Neural cell (in vitro differentiated cells): ENCODE measurements around the gene CYP39A1. TPM values are rescaled to one million over a fixed set of nuclear protein-coding genes. Genes with fewer than 3 reads are reported as not detected.

Source experiments
- H2AFZ ChIP-seq: fragments of 200-600, 300-800 bp; sonication (generic), shearing (Covaris generic); 2 replicates; pipeline ENCODE4 v1.6.0; 2014; ENCODE audit warnings: low read depth, mild to moderate bottlenecking, antibody characterized with exemption, low read length, moderate library complexity
- H3F3A ChIP-seq: fragments of 200-600 bp; shearing (Covaris generic); 2 replicates; pipeline ENCODE4 v1.6.1; 2016; ENCODE audit warnings: mild to moderate bottlenecking, moderate library complexity, mixed read lengths, antibody characterized with exemption, low read length; ENCODE audit not compliant: insufficient read depth, poor library complexity, severe bottlenecking
- H3K27ac ChIP-seq: fragments of 200-600, 300-800 bp; sonication (generic), shearing (Covaris generic); 2 replicates; pipeline ENCODE4 v1.5.1; 2014; ENCODE audit warnings: mild to moderate bottlenecking, low read length, moderate library complexity
- H3K27me3 ChIP-seq: fragments of 300-800, 200-600 bp; sonication (generic), shearing (Covaris generic); 2 replicates; pipeline ENCODE4 v1.6.0; 2014; ENCODE audit warnings: mild to moderate bottlenecking, low read depth, low read length, moderate library complexity; ENCODE audit not compliant: insufficient read depth
- H3K36me3 ChIP-seq: fragments of 300-800, 200-600 bp; sonication (generic), shearing (Covaris generic); 2 replicates; pipeline ENCODE4 v1.5.1; 2014; ENCODE audit warnings: mild to moderate bottlenecking, antibody characterized with exemption, low read length, moderate library complexity; ENCODE audit not compliant: insufficient read depth
- H3K4me2 ChIP-seq: fragments of 300-800, 200-600 bp; sonication (generic), shearing (Covaris generic); 2 replicates; pipeline ENCODE4 v1.6.0; 2014; ENCODE audit warnings: mild to moderate bottlenecking, low read length
- H3K4me3 ChIP-seq: fragments of 300-800, 200-600 bp; sonication (generic), shearing (Covaris generic); 2 replicates; pipeline ENCODE4 v1.5.1; 2014; ENCODE audit warnings: mild to moderate bottlenecking, low read length, moderate library complexity
- H3K79me2 ChIP-seq: fragments of 200-600 bp; shearing (Covaris generic); replicated peaks from 2 replicates; pipeline ENCODE4 v1.6.0; 2014; ENCODE audit warnings: mild to moderate bottlenecking, low read length, moderate library complexity; ENCODE audit not compliant: insufficient read depth
- H3K9ac ChIP-seq: fragments of 300-800, 200-600 bp; sonication (generic), shearing (Covaris generic); 2 replicates; pipeline ENCODE4 v1.6.1; 2016; ENCODE audit warnings: mild to moderate bottlenecking, low read length, mixed read lengths
- H3K9me2 ChIP-seq: fragments of 200-600 bp; shearing (Covaris generic); 2 replicates; pipeline ENCODE4 v1.6.1; 2016; ENCODE audit warnings: mild to moderate bottlenecking, low read length, mixed read lengths; ENCODE audit not compliant: insufficient read depth
- H3K9me3 ChIP-seq: fragments of 200-600, 300-800 bp; sonication (generic), shearing (Covaris generic); 2 replicates; pipeline ENCODE4 v1.6.1; 2016; ENCODE audit warnings: mild to moderate bottlenecking, mixed run types, low read length, moderate library complexity, mixed read lengths
- H4K20me1 ChIP-seq: fragments of 200-600 bp; shearing (Covaris generic); 2 replicates; pipeline ENCODE4 v1.6.1; 2016; ENCODE audit warnings: mild to moderate bottlenecking, mixed run types; ENCODE audit not compliant: insufficient read depth
- EP300 ChIP-seq: fragments of 450-650 bp; conservative IDR thresholded peaks from 2 replicates; pipeline ENCODE4 v1.6.1; 2014; ENCODE audit warnings: antibody characterized with exemption, mild to moderate bottlenecking, moderate library complexity; ENCODE audit not compliant: poor library complexity, severe bottlenecking
- EZH2 ChIP-seq: fragments of 200-600, 300-800 bp; shearing (Covaris generic), sonication (generic); IDR thresholded peaks from 2 replicates; pipeline ENCODE4 v1.6.1; 2014; ENCODE audit warnings: antibody characterized with exemption, low read length, borderline replicate concordance, mild to moderate bottlenecking; ENCODE audit not compliant: insufficient read depth, poor library complexity, severe bottlenecking
- MXI1 ChIP-seq: fragments of 450-650 bp; conservative IDR thresholded peaks from 2 replicates; pipeline ENCODE4 v1.6.1; 2014; ENCODE audit warnings: antibody characterized with exemption, mild to moderate bottlenecking; ENCODE audit not compliant: poor library complexity, severe bottlenecking
- POLR2AphosphoS5 ChIP-seq: IDR thresholded peaks from 2 replicates; pipeline ENCODE4 v1.6.1; 2012
- RAD21 ChIP-seq: fragments of 450-650 bp; conservative IDR thresholded peaks from 2 replicates; pipeline ENCODE4 v1.6.1; 2014; ENCODE audit warnings: antibody characterized with exemption, mild to moderate bottlenecking, moderate library complexity
- REST ChIP-seq: IDR thresholded peaks from 2 replicates; pipeline ENCODE4 v1.6.1; 2012; ENCODE audit warnings: borderline replicate concordance
- SMC3 ChIP-seq: fragments of 450-650 bp; conservative IDR thresholded peaks from 2 replicates; pipeline ENCODE4 v1.6.1; 2014; ENCODE audit warnings: antibody characterized with exemption, mild to moderate bottlenecking, moderate library complexity; ENCODE audit not compliant: poor library complexity
- TAF1 ChIP-seq: IDR thresholded peaks from 2 replicates; pipeline ENCODE4 v1.6.1; 2012; ENCODE audit warnings: low read depth
- polyA plus RNA-seq: library from polyadenylated mRNA; depleted of rRNA; stranded (reverse); fragments of >200 nt; gene quantifications from 2 replicates; pipeline ENCODE4 v1.2.3, GENCODE V29; 2014
- TF ChIP-seq, protein P1 (sequence below): fragments of 450-650 bp; IDR thresholded peaks from 2 replicates; pipeline ENCODE4 v1.5.1; 2014; ENCODE audit warnings: antibody characterized with exemption, mild to moderate bottlenecking, moderate library complexity; ENCODE audit not compliant: poor library complexity, severe bottlenecking

Gene CYP39A1
- polyA plus RNA-seq, 1 donor from 2014 or later, result 1.4 TPM

- no peaks in the 10 kb centered on the region for H3K79me2 ChIP-seq
- H3K9me3 ChIP-seq, result no peaks in the 10 kb centered on the region
- no peak overlapping the region for H2AFZ ChIP-seq
- H4K20me1 ChIP-seq, result no peaks in the 10 kb centered on the region
- H3F3A ChIP-seq, result no peaks in the 10 kb centered on the region
- no peaks in the 10 kb centered on the region for H3K36me3 ChIP-seq
- no peak overlapping the region for H3K4me2 ChIP-seq
- H3K9me2 ChIP-seq, result no peaks in the 10 kb centered on the region
- no peaks in the 10 kb centered on the region for H3K27me3 ChIP-seq
- no peak overlapping the region for H3K27ac ChIP-seq
- TF ChIP-seq MXI1, result no peak
- no peak for TF ChIP-seq SMC3
- no peak for TF ChIP-seq TAF1
- TF ChIP-seq RAD21, result no peak
- no peak for TF ChIP-seq EZH2
- TF ChIP-seq REST, result no peak
- TF ChIP-seq EP300, result no peak
- TF ChIP-seq, protein P1, sequence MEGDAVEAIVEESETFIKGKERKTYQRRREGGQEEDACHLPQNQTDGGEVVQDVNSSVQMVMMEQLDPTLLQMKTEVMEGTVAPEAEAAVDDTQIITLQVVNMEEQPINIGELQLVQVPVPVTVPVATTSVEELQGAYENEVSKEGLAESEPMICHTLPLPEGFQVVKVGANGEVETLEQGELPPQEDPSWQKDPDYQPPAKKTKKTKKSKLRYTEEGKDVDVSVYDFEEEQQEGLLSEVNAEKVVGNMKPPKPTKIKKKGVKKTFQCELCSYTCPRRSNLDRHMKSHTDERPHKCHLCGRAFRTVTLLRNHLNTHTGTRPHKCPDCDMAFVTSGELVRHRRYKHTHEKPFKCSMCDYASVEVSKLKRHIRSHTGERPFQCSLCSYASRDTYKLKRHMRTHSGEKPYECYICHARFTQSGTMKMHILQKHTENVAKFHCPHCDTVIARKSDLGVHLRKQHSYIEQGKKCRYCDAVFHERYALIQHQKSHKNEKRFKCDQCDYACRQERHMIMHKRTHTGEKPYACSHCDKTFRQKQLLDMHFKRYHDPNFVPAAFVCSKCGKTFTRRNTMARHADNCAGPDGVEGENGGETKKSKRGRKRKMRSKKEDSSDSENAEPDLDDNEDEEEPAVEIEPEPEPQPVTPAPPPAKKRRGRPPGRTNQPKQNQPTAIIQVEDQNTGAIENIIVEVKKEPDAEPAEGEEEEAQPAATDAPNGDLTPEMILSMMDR, result no peak
- no peak for TF ChIP-seq POLR2AphosphoS5
- no peak overlapping the region for H3K4me3 ChIP-seq
- no peak overlapping the region for H3K9ac ChIP-seq
Observed at GRCh38 chr6:46612645-46613044, 40.0 kb downstream of the CYP39A1 start.

GRCh38 chr6:46610862-46611553 is 41.6 kb downstream of the CYP39A1 start:
- H3K4me2 ChIP-seq, result no peak overlapping the region
- H3K79me2 ChIP-seq, result no peaks in the 10 kb centered on the region

More at GRCh38 chr6:46610862-46611553, 41.6 kb downstream of the CYP39A1 start:
- H3K27ac ChIP-seq, result no peak overlapping the region
- TF ChIP-seq EP300, result no peak
- no peak for TF ChIP-seq TAF1
- no peak for TF ChIP-seq REST
- TF ChIP-seq EZH2, result no peak
- TF ChIP-seq MXI1, result no peak
- TF ChIP-seq, protein P1, result no peak
- no peak for TF ChIP-seq POLR2AphosphoS5
- no peak for TF ChIP-seq RAD21
- no peak for TF ChIP-seq SMC3
- no peaks in the 10 kb centered on the region for H3K9me2 ChIP-seq
- no peaks in the 10 kb centered on the region for H3K36me3 ChIP-seq
- H3F3A ChIP-seq, result no peaks in the 10 kb centered on the region
- no peaks in the 10 kb centered on the region for H3K9me3 ChIP-seq
- no peak overlapping the region for H3K4me3 ChIP-seq
- no peak overlapping the region for H3K9ac ChIP-seq
- no peaks in the 10 kb centered on the region for H3K27me3 ChIP-seq
- H2AFZ ChIP-seq, result no peak overlapping the region
- H4K20me1 ChIP-seq, result no peaks in the 10 kb centered on the region
